ENCODE data around the gene METTL9. TPM values are rescaled to one million over a fixed set of nuclear protein-coding genes. Genes with fewer than 3 reads are reported as not detected.
A peak's percentile ranks its signal among the peaks of the same experiment; 100 is the strongest.

Gene METTL9
- total and polyA plus RNA-seq, 2 of the 13 experiments (the other 11 are each of a cell fraction or from before 2014, with no cell fraction given): 123 to 204 TPM

- TF ChIP-seq NCOR1 (IDR thresholded peaks at IDR 0.05; ENCODE audit: borderline replicate concordance, low read length): no peak; the same call in 1 of the 2 replicates
- no peak for TF ChIP-seq HOXA3 (CRISPR knock-in tag; IDR thresholded peaks at IDR 0.05)
- no peak for TF ChIP-seq SMAD9 (CRISPR knock-in tag; IDR thresholded peaks at IDR 0.05)
- no peak for TF ChIP-seq ZKSCAN8 (CRISPR knock-in tag; IDR thresholded peaks at IDR 0.05; ENCODE audit: borderline replicate concordance)
- TF ChIP-seq KLF6 (CRISPR knock-in tag; IDR thresholded peaks at IDR 0.05): no peak
- no peak for TF ChIP-seq DBP (CRISPR knock-in tag; IDR thresholded peaks at IDR 0.05; ENCODE audit: not compliant biosample characterization)
- TF ChIP-seq STAT6 (CRISPR knock-in tag; IDR thresholded peaks at IDR 0.05; ENCODE audit: borderline replicate concordance): no peak
- TF ChIP-seq ZSCAN31 (CRISPR knock-in tag; IDR thresholded peaks at IDR 0.05; ENCODE audit: low read depth): no peak
- TF ChIP-seq CSRNP2 (CRISPR knock-in tag; conservative IDR thresholded peaks at IDR 0.05; ENCODE audit: low read depth): no peak
- no peak for TF ChIP-seq MEIS1 (CRISPR knock-in tag; IDR thresholded peaks at IDR 0.05; ENCODE audit: borderline replicate concordance)
- TF ChIP-seq BCL6 (CRISPR knock-in tag; IDR thresholded peaks at IDR 0.05): peak; percentile 87
- no peak for TF ChIP-seq ZFP62 (CRISPR knock-in tag; IDR thresholded peaks at IDR 0.05)
- no peak for TF ChIP-seq ATF7 (IDR thresholded peaks at IDR 0.05)
- no peak for TF ChIP-seq ATF7 (CRISPR knock-in tag; IDR thresholded peaks at IDR 0.05)
- no peak; the same call in none of the 2 replicates for TF ChIP-seq HDAC2 (CRISPR knock-in tag; IDR thresholded peaks at IDR 0.05)
- no peak; the same call in 1 of the 2 replicates for TF ChIP-seq NR2F6 (IDR thresholded peaks at IDR 0.05)
- peak; percentile 39; the same call in 1 of the 2 replicates for TF ChIP-seq NR2F6 (CRISPR knock-in tag; IDR thresholded peaks at IDR 0.05)
- no peak for TF ChIP-seq ZFP37 (CRISPR knock-in tag; IDR thresholded peaks at IDR 0.05; ENCODE audit: borderline replicate concordance)
- TF ChIP-seq RFX3 (CRISPR knock-in tag; IDR thresholded peaks at IDR 0.05): no peak
- no peak for TF ChIP-seq ZNF879 (CRISPR knock-in tag; IDR thresholded peaks at IDR 0.05)
- no peak for TF ChIP-seq MAZ (IDR thresholded peaks at IDR 0.05; ENCODE audit: borderline replicate concordance, low read depth, low read length)
- no peak for TF ChIP-seq MAZ (CRISPR knock-in tag; IDR thresholded peaks at IDR 0.05; ENCODE audit: low read depth)
- TF ChIP-seq KLF9 (CRISPR knock-in tag; IDR thresholded peaks at IDR 0.05; ENCODE audit: low read depth): no peak
- TF ChIP-seq NFKBIZ (CRISPR knock-in tag; IDR thresholded peaks at IDR 0.05): no peak
- peak; percentile 68 for TF ChIP-seq SAP130 (CRISPR knock-in tag; IDR thresholded peaks at IDR 0.05; ENCODE audit: low read depth)
- TF ChIP-seq ZNF660 (CRISPR knock-in tag; IDR thresholded peaks at IDR 0.05; ENCODE audit: borderline replicate concordance, low read depth): no peak
- no peak for TF ChIP-seq ZKSCAN1 (IDR thresholded peaks at IDR 0.05; ENCODE audit: low read length)
These were observed 28.8 kb downstream of the METTL9 start (continued) for GRCh38 chr16:21628121-21628726.

Data from HepG2 (cell line).